ENCODE results near the gene NHLH2. TPM values are rescaled to one million over a fixed set of nuclear protein-coding genes. Genes with fewer than 3 reads are reported as not detected.

Gene NHLH2
- not detected for total RNA-seq
- polyA plus RNA-seq, result not detected
- long read RNA-seq, donor 1, result 0 reads
- long read RNA-seq, donor 2, result 0 reads

GRCh38 chr1:115840605-115841460, at the start of gene NHLH2:
TSS of gene NHLH2 (minus strand) at chr1:115841126. CDS start at chr1:115838372, 2,754 bp downstream.
- TF ChIP-seq CTCF (IDR thresholded peaks at IDR 0.05), result no peak
- Histone ChIP-seq H3K4me1 (peaks cover 11% of the 10 kb centered on the region), H3K27ac (no peak within 1 kb of the TSS), H3K4me3 (no peak within 1 kb of the TSS), H3K27me3 (ENCODE audit: insufficient read depth in 3 of 3, low read length in 2 of 3) (peaks cover 2 to 93% (median 30%) of the 10 kb centered on the region in 3 donors), H3K9me3 (no peaks in the 10 kb centered on the region), H3K36me3 (ENCODE audit: insufficient read depth in 1 of 2, low read depth in 1 of 2) (no peaks in the 10 kb centered on the region)
- intact Hi-C loops (cut with DNase I), result no loop called here
- DNase-seq (no peak), ATAC-seq (no peak)
- 32 to 39% (median 35%) methylated on average over 9 of the region's 9 CpGs for WGBS, 3 donors

- DNase-seq, result no peak
- H3K4me1 ChIP-seq, result no peaks in the 10 kb centered on the region
- WGBS, 3 donors, result 46 to 58% (median 49%) methylated on average over 4 of the region's 4 CpGs
- no peak for ATAC-seq
- no peak overlapping the region for H3K27ac ChIP-seq
- H3K27me3 ChIP-seq (ENCODE audit: insufficient read depth in 3 of 3, low read length in 2 of 3), result no peaks in the 10 kb centered on the region
- H3K9me3 ChIP-seq, result no peaks in the 10 kb centered on the region
- intact Hi-C loops (cut with DNase I), result no loop called here
- TF ChIP-seq CTCF (IDR thresholded peaks at IDR 0.05), result no peak
- no peaks in the 10 kb centered on the region for H3K36me3 ChIP-seq (ENCODE audit: insufficient read depth in 1 of 2, low read depth in 1 of 2)
- no peak overlapping the region for H3K4me3 ChIP-seq
These were observed 49.7 kb upstream of the NHLH2 start for GRCh38 chr1:115890580-115890979.

- intact Hi-C loops (cut with DNase I), result no loop called here
- Histone ChIP-seq H3K9me3 (no peaks in the 10 kb centered on the region), H3K4me1 (no peaks in the 10 kb centered on the region), H3K4me3 (no peak overlapping the region), H3K27ac (no peak overlapping the region), H3K27me3 (ENCODE audit: insufficient read depth in 3 of 3, low read length in 2 of 3) (no peaks in the 10 kb centered on the region), H3K36me3 (ENCODE audit: insufficient read depth in 1 of 2, low read depth in 1 of 2) (no peaks in the 10 kb centered on the region)
- WGBS, 3 donors, result 92 to 95% (median 95%) methylated on average over 2 of the region's 2 CpGs
- ATAC-seq (no peak), DNase-seq (no peak)
- TF ChIP-seq CTCF (IDR thresholded peaks at IDR 0.05), result no peak
These were observed 48.0 kb upstream of the NHLH2 start for GRCh38 chr1:115888976-115889375.

- TF ChIP-seq CTCF (IDR thresholded peaks at IDR 0.05), result no peak
- intact Hi-C loops (cut with DNase I), result no loop called here
- Histone ChIP-seq H3K36me3 (ENCODE audit: insufficient read depth in 1 of 2, low read depth in 1 of 2) (no peaks in the 10 kb centered on the region), H3K27ac (no peak overlapping the region), H3K9me3 (no peaks in the 10 kb centered on the region), H3K27me3 (ENCODE audit: insufficient read depth in 3 of 3, low read length in 2 of 3) (peaks cover 0 to 3% (median 0%) of the 10 kb centered on the region in 3 donors), H3K4me3 (no peak overlapping the region), H3K4me1 (no peaks in the 10 kb centered on the region)
- DNase-seq, result no peak
- no peak for ATAC-seq
- WGBS, 3 donors, result 42 to 50% (median 46%) methylated on average over 8 of the region's 8 CpGs
These were observed 42.3 kb upstream of the NHLH2 start for GRCh38 chr1:115882913-115883902.
